ENCODE results near the gene FGR.
A peak's percentile ranks its signal among the peaks of the same experiment; 100 is the strongest.

FGR gene

GRCh38 chr1:27574871-27575831 is 59.8 kb downstream of the FGR start:
- TF ChIP-seq PPARA (CRISPR knock-in tag; IDR thresholded peaks at IDR 0.05; ENCODE audit: borderline replicate concordance) (no peak), GLIS3 (CRISPR knock-in tag; IDR thresholded peaks at IDR 0.05) (no peak), ZC3H10 (CRISPR knock-in tag; IDR thresholded peaks at IDR 0.05) (no peak), TSHZ2 (CRISPR knock-in tag; IDR thresholded peaks at IDR 0.05) (no peak), POU6F1 (CRISPR knock-in tag; IDR thresholded peaks at IDR 0.05; ENCODE audit: borderline replicate concordance, low read depth) (no peak), ZNF565 (CRISPR knock-in tag; conservative IDR thresholded peaks at IDR 0.05; ENCODE audit: low read depth) (no peak), ZNF8 (CRISPR knock-in tag; IDR thresholded peaks at IDR 0.05) (no peak), OSR1 (CRISPR knock-in tag; IDR thresholded peaks at IDR 0.05) (no peak), ZFP30 (CRISPR knock-in tag; IDR thresholded peaks at IDR 0.05) (no peak), RARB (CRISPR knock-in tag; IDR thresholded peaks at IDR 0.05) (no peak), TCF4 (CRISPR knock-in tag; IDR thresholded peaks at IDR 0.05; ENCODE audit: borderline replicate concordance) (no peak), PATZ1 (CRISPR knock-in tag; IDR thresholded peaks at IDR 0.05; ENCODE audit: borderline replicate concordance) (no peak), ZNF70 (CRISPR knock-in tag; IDR thresholded peaks at IDR 0.05) (no peak), ARNTL (CRISPR knock-in tag; IDR thresholded peaks at IDR 0.05; ENCODE audit: borderline replicate concordance, low read depth) (no peak), TOX (CRISPR knock-in tag; IDR thresholded peaks at IDR 0.05; ENCODE audit: borderline replicate concordance) (no peak)
- peak; percentile 83 for ATAC-seq

GRCh38 chr1:27574001-27574781 is 60.8 kb downstream of the FGR start:
- TF ChIP-seq ZFP30 (CRISPR knock-in tag; IDR thresholded peaks at IDR 0.05) (no peak), ZNF70 (CRISPR knock-in tag; IDR thresholded peaks at IDR 0.05) (no peak)
- no peak for ATAC-seq

- ATAC-seq, result no peak
Observed at GRCh38 chr1:27572679-27573426, 62.1 kb downstream of the FGR start.

GRCh38 chr1:27572019-27572678 is 62.8 kb downstream of the FGR start:
- ATAC-seq, result no peak
- no peak for TF ChIP-seq SNAI2 (CRISPR knock-in tag; IDR thresholded peaks at IDR 0.05)
- TF ChIP-seq ARNTL (CRISPR knock-in tag; IDR thresholded peaks at IDR 0.05; ENCODE audit: borderline replicate concordance, low read depth), result no peak
- TF ChIP-seq PATZ1 (CRISPR knock-in tag; IDR thresholded peaks at IDR 0.05; ENCODE audit: borderline replicate concordance), result no peak
- no peak for TF ChIP-seq TCF4 (CRISPR knock-in tag; IDR thresholded peaks at IDR 0.05; ENCODE audit: borderline replicate concordance)
- no peak for TF ChIP-seq ZNF8 (CRISPR knock-in tag; IDR thresholded peaks at IDR 0.05)
- TF ChIP-seq ZFP30 (CRISPR knock-in tag; IDR thresholded peaks at IDR 0.05), result no peak

More at GRCh38 chr1:27572679-27573426, 62.1 kb downstream of the FGR start:
- no peak for TF ChIP-seq ZNF565 (CRISPR knock-in tag; conservative IDR thresholded peaks at IDR 0.05; ENCODE audit: low read depth)
- no peak for TF ChIP-seq OSR1 (CRISPR knock-in tag; IDR thresholded peaks at IDR 0.05)
- TF ChIP-seq ZC3H10 (CRISPR knock-in tag; IDR thresholded peaks at IDR 0.05), result no peak
- peak; percentile 78; the same call in 1 of the 2 replicates for TF ChIP-seq ZFP3 (CRISPR knock-in tag; IDR thresholded peaks at IDR 0.05)
- no peak for TF ChIP-seq ZNF8 (CRISPR knock-in tag; IDR thresholded peaks at IDR 0.05)
